ENCODE results near the gene SALL2.

Gene SALL2

GRCh38 chr14:21476925-21477681 lies 49.0 kb downstream of the SALL2 start, which contains the start of the genes RAB2B and TOX4:
Gene RAB2B (minus strand): TSS chr14:21476959. CDS start chr14:21476872, 87 bp downstream.
Gene TOX4 (plus strand): TSS chr14:21477195. CDS start chr14:21477279, 84 bp downstream.
- FAIRE-seq, result peak; percentile 94

DNA sequence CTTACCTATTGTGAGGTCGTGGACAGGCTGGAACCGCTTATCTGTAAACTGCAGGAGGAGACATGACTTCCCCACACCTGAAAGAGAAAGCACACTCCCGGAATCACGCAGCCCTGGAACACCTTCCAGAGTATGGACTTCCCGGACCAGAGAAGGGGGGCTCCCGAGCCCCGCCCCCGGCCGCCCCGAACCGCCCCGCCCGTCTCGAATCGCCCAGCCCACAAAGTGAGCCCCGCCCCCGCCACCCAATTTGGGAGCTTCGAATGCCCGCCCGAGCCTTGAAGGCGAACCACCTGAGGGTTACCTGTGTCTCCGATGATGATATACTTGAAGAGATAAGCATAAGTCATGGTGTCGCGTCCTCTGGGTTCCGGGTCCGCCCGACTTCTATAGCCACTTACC lies 49.6 kb downstream of the SALL2 start:
- FAIRE-seq, result no peak

- FAIRE-seq, result no peak
Measured at GRCh38 chr14:21475767-21476522, 50.2 kb downstream of the SALL2 start.

All from A204.1 (cell line).